ENCODE results near the gene ZDHHC15. TPM values are rescaled to one million over a fixed set of nuclear protein-coding genes. Genes with fewer than 3 reads are reported as not detected.
"Not testable (repeated sequence)": the region's sequence is repeated elsewhere in the genome, so short reads cannot be mapped to it uniquely, and the experiment has no call there.

The ZDHHC15 gene
- total RNA-seq, 1 experiment from 2014 or later: 0.05 TPM

DNA sequence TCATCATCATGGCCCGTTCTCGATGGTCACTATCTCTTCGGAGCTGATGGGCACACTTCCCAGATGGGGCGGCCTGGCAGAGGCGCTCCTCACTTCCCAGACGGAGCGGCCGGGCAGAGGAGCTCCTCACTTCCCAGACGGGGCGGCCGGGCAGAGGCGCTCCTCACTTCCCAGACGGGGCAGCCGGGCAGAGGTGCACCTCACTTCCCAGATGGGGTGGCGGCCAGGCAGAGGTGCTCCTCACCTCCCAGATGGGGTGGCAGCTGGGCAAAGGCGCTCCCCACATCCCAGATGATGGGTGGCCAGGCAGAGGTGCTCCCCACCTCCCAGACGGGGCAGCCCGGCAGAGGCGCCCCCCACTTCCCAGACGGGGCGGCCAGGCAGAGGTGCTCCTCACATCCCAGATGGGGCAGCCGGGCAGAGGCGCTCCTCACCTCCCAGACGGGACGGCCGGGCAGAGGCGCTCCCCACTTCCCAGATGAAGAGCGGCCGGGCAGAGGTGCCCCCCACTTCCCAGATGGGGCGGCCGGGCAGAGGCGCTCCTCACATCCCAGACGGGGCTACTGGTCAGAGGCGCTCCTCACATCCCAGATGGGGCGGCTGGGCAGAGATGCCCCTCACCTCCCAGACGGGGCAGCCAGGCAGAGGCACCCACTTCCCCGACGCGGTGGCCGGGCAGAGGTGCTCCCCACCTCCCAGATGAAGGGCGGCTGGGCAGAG, 188.3 kb downstream of the ZDHHC15 start:
- DNase-seq (ENCODE audit: low read depth, low spot score); H3K9me3 ChIP-seq (ENCODE audit: control insufficient read depth, insufficient read depth, low read depth, low read length); H3K4me1 ChIP-seq (ENCODE audit: control insufficient read depth, insufficient read depth, low read length); in situ Hi-C loops (cut with HindIII; ENCODE audit: low pct_unique_long_range_greater_than_20kb, low sequenced_read_pairs); H3K27ac ChIP-seq (ENCODE audit: low read length); H3K27me3 ChIP-seq (ENCODE audit: control insufficient read depth, insufficient read depth, low read length); CTCF ChIA-PET; H3K36me3 ChIP-seq (ENCODE audit: control insufficient read depth, insufficient read depth, low read length); ATAC-seq; H3K4me3 ChIP-seq (ENCODE audit: low read depth in 2 of 2, low read length in 2 of 2); BruUV-seq (replicated peaks); intact Hi-C loops (cut with micrococcal nuclease; ENCODE audit: unreplicated experiment): not testable (repeated sequence)
- POLR2A ChIA-PET: interaction anchor here (0.7 kb wide), 1 partner anchor 669 kb away, joined by 6 read pairs; no protein-coding TSS in a partner anchor

- BruUV-seq (replicated peaks): no TSS peak
- Histone ChIP-seq H3K36me3 (ENCODE audit: control insufficient read depth, insufficient read depth, low read length) (no peaks in the 10 kb centered on the region), H3K4me1 (ENCODE audit: control insufficient read depth, insufficient read depth, low read length) (no peaks in the 10 kb centered on the region), H3K9me3 (ENCODE audit: control insufficient read depth, insufficient read depth, low read depth, low read length) (0 out of 2 replicates have a peak, but pooled peaks cover 8% of the 10 kb centered on the region), H3K27ac (ENCODE audit: low read length) (no peak overlapping the region), H3K27me3 (ENCODE audit: control insufficient read depth, insufficient read depth, low read length) (no peaks in the 10 kb centered on the region), H3K4me3 (ENCODE audit: low read depth in 2 of 2, low read length in 2 of 2) (no peak overlapping the region)
- intact Hi-C loops (cut with micrococcal nuclease; ENCODE audit: unreplicated experiment) (no loop called here), in situ Hi-C loops (cut with HindIII; ENCODE audit: low pct_unique_long_range_greater_than_20kb, low sequenced_read_pairs) (no loop called here)
- TF ChIP-seq, protein P1, sequence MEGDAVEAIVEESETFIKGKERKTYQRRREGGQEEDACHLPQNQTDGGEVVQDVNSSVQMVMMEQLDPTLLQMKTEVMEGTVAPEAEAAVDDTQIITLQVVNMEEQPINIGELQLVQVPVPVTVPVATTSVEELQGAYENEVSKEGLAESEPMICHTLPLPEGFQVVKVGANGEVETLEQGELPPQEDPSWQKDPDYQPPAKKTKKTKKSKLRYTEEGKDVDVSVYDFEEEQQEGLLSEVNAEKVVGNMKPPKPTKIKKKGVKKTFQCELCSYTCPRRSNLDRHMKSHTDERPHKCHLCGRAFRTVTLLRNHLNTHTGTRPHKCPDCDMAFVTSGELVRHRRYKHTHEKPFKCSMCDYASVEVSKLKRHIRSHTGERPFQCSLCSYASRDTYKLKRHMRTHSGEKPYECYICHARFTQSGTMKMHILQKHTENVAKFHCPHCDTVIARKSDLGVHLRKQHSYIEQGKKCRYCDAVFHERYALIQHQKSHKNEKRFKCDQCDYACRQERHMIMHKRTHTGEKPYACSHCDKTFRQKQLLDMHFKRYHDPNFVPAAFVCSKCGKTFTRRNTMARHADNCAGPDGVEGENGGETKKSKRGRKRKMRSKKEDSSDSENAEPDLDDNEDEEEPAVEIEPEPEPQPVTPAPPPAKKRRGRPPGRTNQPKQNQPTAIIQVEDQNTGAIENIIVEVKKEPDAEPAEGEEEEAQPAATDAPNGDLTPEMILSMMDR (IDR thresholded peaks at IDR 0.05): no peak
- TF ChIP-seq REST (IDR thresholded peaks at IDR 0.05; ENCODE audit: insufficient read depth in 1 of 2, low read depth in 2 of 2, low read length in 1 of 2) (no peak), POLR2AphosphoS5 (IDR thresholded peaks at IDR 0.05; ENCODE audit: low read depth, low read length) (no peak), TCF7L2 (IDR thresholded peaks at IDR 0.05; ENCODE audit: low read depth, low read length) (no peak), SIN3A (IDR thresholded peaks at IDR 0.05; ENCODE audit: borderline replicate concordance, insufficient read depth, low read depth, low read length) (no peak)
- ATAC-seq (no peak), DNase-seq (ENCODE audit: low read depth, low spot score) (no peak)
- POLR2A ChIA-PET: no interaction called here
- CTCF ChIA-PET: no interaction called here
These were observed 195.2 kb downstream of the ZDHHC15 start for GRCh38 chrX:75327607-75328006.

Other genes starting within 250 kb of the ZDHHC15 start
- gene UPRT, start 249.0 kb downstream of the ZDHHC15 start, total RNA-seq (2021; ENCODE audit: unreplicated experiment): 6.8 TPM